ENCODE measurements around the gene AK5.

The AK5 gene

GRCh38 chr1:77355010-77355409, 73.2 kb downstream of the AK5 start:
- DNase-seq = no peak

- no peak for DNase-seq
These were observed 74.3 kb downstream of the AK5 start for GRCh38 chr1:77356136-77356535.

- DNase-seq = no peak
These were observed 78.4 kb downstream of the AK5 start for GRCh38 chr1:77360256-77360655.

GRCh38 chr1:77361621-77362020, 79.8 kb downstream of the AK5 start:
- no peak for DNase-seq

GRCh38 chr1:77370161-77370560, 88.3 kb downstream of the AK5 start:
- DNase-seq = no peak

GRCh38 chr1:77370583-77371306, 88.9 kb downstream of the AK5 start:
- DNase-seq = no peak

GRCh38 chr1:77371396-77371795, 89.6 kb downstream of the AK5 start:
- DNase-seq = no peak

GRCh38 chr1:77373702-77374101, 91.9 kb downstream of the AK5 start:
- DNase-seq = no peak

GRCh38 chr1:77375541-77375940, 93.7 kb downstream of the AK5 start:
- no peak for DNase-seq

GRCh38 chr1:77375990-77376389, 94.2 kb downstream of the AK5 start:
- no peak for DNase-seq

- no peak for DNase-seq
These were observed 97.1 kb downstream of the AK5 start for GRCh38 chr1:77378723-77379535.

- DNase-seq = no peak
These were observed 100.5 kb downstream of the AK5 start for GRCh38 chr1:77382366-77382765.

GRCh38 chr1:77383236-77383635, 101.4 kb downstream of the AK5 start:
- DNase-seq = no peak

- no peak for DNase-seq
These were observed 103.7 kb downstream of the AK5 start for GRCh38 chr1:77385551-77385950.

- DNase-seq = no peak
These were observed 104.5 kb downstream of the AK5 start for GRCh38 chr1:77386276-77386675.

GRCh38 chr1:77387553-77387952, 105.7 kb downstream of the AK5 start:
- DNase-seq = no peak

- no peak for DNase-seq
These were observed 106.8 kb downstream of the AK5 start for GRCh38 chr1:77388661-77389060.

- DNase-seq = no peak
These were observed 110.7 kb downstream of the AK5 start for GRCh38 chr1:77392486-77392885.

- DNase-seq = no peak
These were observed 112.3 kb downstream of the AK5 start for GRCh38 chr1:77394166-77394565.

GRCh38 chr1:77395051-77395450, 113.2 kb downstream of the AK5 start:
- no peak for DNase-seq

GRCh38 chr1:77398152-77398551, 116.3 kb downstream of the AK5 start:
- DNase-seq = no peak

- DNase-seq = no peak
These were observed 117.6 kb downstream of the AK5 start for GRCh38 chr1:77399250-77400086.

- no peak for DNase-seq
These were observed 119.0 kb downstream of the AK5 start for GRCh38 chr1:77400781-77401180.

- no peak for DNase-seq
These were observed 119.6 kb downstream of the AK5 start for GRCh38 chr1:77401384-77401783.

All from stimulated activated CD4-positive, alpha-beta T cell treated with anti-CD3 and anti-CD28 coated beads, Interleukin-12 subunit alpha, Interleukin-12 subunit beta, amount 100 ng/mL, for 4 hours (primary cell).